Uterus (tissue), 4 donors: ENCODE data around the gene SLC48A1. TPM values are rescaled to one million over a fixed set of nuclear protein-coding genes. Genes with fewer than 3 reads are reported as not detected.

ENCODE experiments used
- DNase-seq, 2 donors: peaks; one replicate each; pipeline ENCODE4 v3.0.0-alpha.2; 2019 to 2020
- H3K27ac ChIP-seq, 2 donors: fragments of 200-600 bp; sonication (generic); 1 replicate in 1 of 2; 2 replicates in 1 of 2; pipeline ENCODE4 v1.5.1; 2016 to 2018
- H3K27me3 ChIP-seq, 2 donors: fragments of 200-600 bp; sonication (generic); one replicate each; pipeline ENCODE4 v1.5.1; 2018 to 2019; ENCODE audit warnings: control low read depth in 1 of 2
- H3K36me3 ChIP-seq, 2 donors: fragments of 200-600 bp; sonication (generic); one replicate each; pipeline ENCODE4 v1.5.1; 2019; ENCODE audit warnings: control low read depth in 1 of 2
- H3K4me1 ChIP-seq, 2 donors: fragments of 200-600 bp; sonication (generic); one replicate each; pipeline ENCODE4 v1.5.1; 2018 to 2019; ENCODE audit warnings: control low read depth in 1 of 2
- H3K4me3 ChIP-seq, 2 donors: fragments of 200-600 bp; sonication (generic); 1 replicate in 1 of 2; 2 replicates in 1 of 2; pipeline ENCODE4 v1.5.1; 2018 to 2019; ENCODE audit warnings: mild to moderate bottlenecking in 1 of 2
- H3K9me3 ChIP-seq, 2 donors: fragments of 200-600 bp; sonication (generic); one replicate each; pipeline ENCODE4 v1.5.1; 2019; ENCODE audit warnings: control low read depth in 1 of 2
- CTCF ChIP-seq, 4 experiments: fragments of 200-600 bp in 2 of 4; fragments of 450-650 bp in 2 of 4; sonication (generic) in 2 of 4; IDR thresholded peaks; one replicate each; pipeline ENCODE4 v1.5.1; 2016 to 2019; ENCODE audit warnings: antibody characterized with exemption in 4 of 4, mild to moderate bottlenecking in 2 of 4, moderate library complexity in 1 of 4
- POLR2A ChIP-seq, 2 donors: fragments of 450-650 bp; IDR thresholded peaks; one replicate each; pipeline ENCODE4 v1.6.1; 2016; ENCODE audit warnings: antibody characterized with exemption in 2 of 2, mild to moderate bottlenecking in 1 of 2, moderate library complexity in 1 of 2
- intact Hi-C: fragments of 100-400 bp; cut with DNase I; formaldehyde crosslinking; loops from one replicate; pipeline ENCODE4 v1.15.1; 2023; ENCODE audit warnings: low total_unique reads
- total RNA-seq, 4 donors: library from RNA; depleted of rRNA in 3 of 4; stranded (reverse); fragments of >200 nt in 3 of 4; gene quantifications; one replicate each; pipeline versions ENCODE4 v1.1.0 to v1.2.4, GENCODE V29; 2014 to 2023
- donor health status: DM: yes; HTN: yes; CAD: no.

Gene SLC48A1
- total RNA-seq, 4 donors from 2014 or later, result 1.3 to 50.5 (median 15.4) TPM

- no peak overlapping the region for H3K4me3 ChIP-seq
- H3K27me3 ChIP-seq, result no peaks in the 10 kb centered on the region
- no peak overlapping the region for H3K27ac ChIP-seq
- intact Hi-C loops, result loop anchor here (10.0 kb wide), 1 partner anchor 51 kb away; no protein-coding TSS in a partner anchor
- DNase-seq, result no peak
- TF ChIP-seq POLR2A (IDR thresholded peaks at IDR 0.05) (no peak), CTCF (IDR thresholded peaks at IDR 0.05) (no peak)
- H3K4me1 ChIP-seq, result no peaks in the 10 kb centered on the region
- no peaks in the 10 kb centered on the region for H3K9me3 ChIP-seq
- no peaks in the 10 kb centered on the region for H3K36me3 ChIP-seq
Measured at GRCh38 chr12:47783821-47784819, 11.1 kb downstream of the SLC48A1 start.

- DNase-seq, result no peak
Measured at GRCh38 chr12:47785036-47785886, 12.2 kb downstream of the SLC48A1 start.

GRCh38 chr12:47785887-47786661 lies 13.0 kb downstream of the SLC48A1 start:
- Histone ChIP-seq H3K36me3 (no peaks in the 10 kb centered on the region), H3K9me3 (no peaks in the 10 kb centered on the region), H3K27ac (peak overlapping the region in 1 of 2 donors; percentile 53), H3K4me3 (no peak overlapping the region), H3K4me1 (no peaks in the 10 kb centered on the region), H3K27me3 (no peaks in the 10 kb centered on the region)
- intact Hi-C loops, result loop anchor here (10.0 kb wide), 1 partner anchor 49 kb away; no protein-coding TSS in a partner anchor
- no peak for DNase-seq
- no peak for TF ChIP-seq CTCF (IDR thresholded peaks at IDR 0.05)
- TF ChIP-seq POLR2A (IDR thresholded peaks at IDR 0.05), result no peak

More at GRCh38 chr12:47785036-47785886, 12.2 kb downstream of the SLC48A1 start:
- no peak for TF ChIP-seq POLR2A (IDR thresholded peaks at IDR 0.05)
- H3K36me3 ChIP-seq, result no peaks in the 10 kb centered on the region
- H3K4me3 ChIP-seq, result no peak overlapping the region
- H3K4me1 ChIP-seq, result no peaks in the 10 kb centered on the region
- peak overlapping the region in 1 of 2 donors; percentile 53 for H3K27ac ChIP-seq
- intact Hi-C loops, result loop anchor here (10.0 kb wide), 1 partner anchor 50 kb away; no protein-coding TSS in a partner anchor
- no peaks in the 10 kb centered on the region for H3K9me3 ChIP-seq
- no peaks in the 10 kb centered on the region for H3K27me3 ChIP-seq

GRCh38 chr12:47786662-47787280 lies 13.7 kb downstream of the SLC48A1 start:
- TF ChIP-seq POLR2A (IDR thresholded peaks at IDR 0.05) (no peak), CTCF (IDR thresholded peaks at IDR 0.05) (no peak)
- H3K27me3 ChIP-seq, result no peaks in the 10 kb centered on the region
- H3K4me3 ChIP-seq, result no peak overlapping the region
- H3K27ac ChIP-seq, result peak overlapping the region in 1 of 2 donors; percentile 53
- H3K9me3 ChIP-seq, result no peaks in the 10 kb centered on the region
- DNase-seq, result no peak
- intact Hi-C loops, result loop anchor here (10.0 kb wide), 1 partner anchor 48 kb away; no protein-coding TSS in a partner anchor
- H3K36me3 ChIP-seq, result no peaks in the 10 kb centered on the region
- no peaks in the 10 kb centered on the region for H3K4me1 ChIP-seq
